GM19035 (cell line): ENCODE data around the gene TDP2.

Source experiments
- ATAC-seq: cut with Tn5 transposase; IDR thresholded peaks from one replicate; pipeline ENCODE4 v1.9.1; 2021; ENCODE audit not compliant: unreplicated experiment

TDP2 gene

DNA sequence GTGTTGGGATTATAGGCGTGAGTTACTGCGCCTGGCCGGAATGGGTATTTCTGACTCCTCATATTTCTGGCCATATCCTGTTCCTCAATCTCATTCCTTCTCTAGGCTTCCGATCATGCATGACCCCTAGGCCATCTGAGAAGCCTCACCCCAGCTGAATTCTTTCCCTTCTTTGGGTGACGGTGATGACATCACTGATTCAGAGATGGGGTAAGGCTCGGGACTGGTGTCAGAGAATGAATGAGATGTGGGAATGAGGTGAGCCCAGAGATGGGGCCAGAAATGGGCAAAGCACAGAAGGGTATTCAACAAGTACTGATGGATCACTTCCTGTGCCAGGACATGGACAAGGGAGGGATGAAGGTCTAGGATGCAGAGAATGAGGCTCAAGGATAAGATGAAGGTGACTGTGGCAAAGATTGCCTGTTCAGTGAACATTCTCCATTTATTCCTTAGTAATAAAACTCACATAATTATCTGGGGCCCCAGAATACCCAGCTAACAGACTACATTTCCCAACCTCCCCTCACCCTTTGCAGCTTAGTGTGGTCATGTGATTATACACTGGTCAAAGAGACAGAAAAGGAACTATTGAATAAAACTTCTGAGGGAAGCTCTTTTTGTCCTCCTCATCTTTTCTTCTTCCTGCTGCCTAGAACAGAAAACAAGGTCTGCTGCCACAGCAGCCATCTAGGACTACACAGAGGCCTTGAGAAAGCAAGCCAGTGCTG, 60.3 kb downstream of the TDP2 start:
- ATAC-seq = no peak

DNA sequence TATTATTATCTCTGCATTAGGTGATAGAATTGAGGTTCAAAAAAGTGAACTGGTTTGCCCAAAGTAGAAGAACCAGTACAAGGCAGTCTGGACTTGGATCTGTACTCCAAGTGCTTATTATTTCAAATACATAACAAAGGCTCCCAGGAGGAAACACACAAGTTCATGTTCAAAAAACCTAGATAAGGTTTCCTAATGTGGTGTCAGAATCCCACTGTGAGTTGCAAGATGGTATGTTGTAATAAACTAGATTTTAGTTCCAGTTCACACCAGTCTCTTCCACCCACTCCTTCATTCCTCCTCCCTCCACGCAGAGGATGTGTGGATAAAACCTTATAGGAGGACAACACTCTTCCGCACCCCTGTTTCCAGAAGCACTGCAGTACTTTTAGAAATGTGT, 63.5 kb downstream of the TDP2 start:
- no peak for ATAC-seq

DNA sequence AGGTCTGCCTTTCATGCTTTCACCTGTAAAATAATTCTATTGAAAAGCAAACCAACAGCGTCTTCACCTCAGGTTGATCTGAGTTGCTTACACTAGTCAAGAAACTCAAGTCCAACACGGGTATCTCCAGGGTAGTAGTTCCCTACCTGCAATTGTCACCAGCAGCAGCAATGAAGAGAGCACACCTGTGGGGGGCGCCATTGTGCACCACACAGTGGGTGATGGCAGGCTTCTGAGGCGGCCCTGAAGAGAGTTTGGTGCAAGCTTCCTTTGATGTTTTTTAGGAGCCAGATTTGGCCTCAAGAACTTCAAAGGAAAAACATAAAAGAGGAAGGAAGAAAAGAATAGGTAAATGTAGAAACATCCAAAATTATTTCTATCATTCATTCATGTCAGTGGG, 65.8 kb downstream of the TDP2 start:
- ATAC-seq = no peak
